ENCODE results near the gene TICRR. TPM values are rescaled to one million over a fixed set of nuclear protein-coding genes. Genes with fewer than 3 reads are reported as not detected.
A peak's percentile ranks its signal among the peaks of the same experiment; 100 is the strongest.

Gene TICRR
- total and polyA plus RNA-seq, 7 experiments from 2014 or later: 0.11 to 15.5 (median 0.19) TPM; not detected in 1

DNA sequence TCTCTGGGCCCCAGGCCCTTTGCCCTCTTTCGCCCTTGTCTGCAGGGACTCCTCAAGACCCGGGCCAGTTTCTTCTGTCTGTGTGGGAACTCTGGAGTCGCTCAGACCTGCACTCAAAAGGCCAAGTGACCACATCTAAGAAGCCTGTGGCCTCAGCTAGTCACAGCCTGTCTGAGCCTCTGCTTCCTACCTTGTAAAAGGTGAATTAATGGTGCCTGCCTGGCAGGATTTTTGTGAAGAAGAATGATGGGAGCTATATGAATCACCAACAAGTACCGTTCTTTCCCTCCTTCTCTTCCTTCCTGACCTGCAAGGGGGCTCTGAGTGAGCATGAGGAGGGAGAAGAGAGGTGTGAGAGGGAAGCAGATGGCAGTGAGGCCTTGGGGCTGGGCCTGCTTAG is 96.4 kb downstream of the TICRR start:
- no peaks in the 10 kb centered on the region for H3K36me3 ChIP-seq (ENCODE audit: control insufficient read depth in 2 of 3, insufficient read depth in 3 of 3, low read length in 3 of 3)
- intact Hi-C loops (cut with micrococcal nuclease): no loop called here
- CTCF ChIA-PET: no interaction called here
- Mint-ChIP-seq H3K36me3 (peaks cover 0 to 4% (median 0%) of the 10 kb centered on the region in 5 donors), H3K27ac (no peak overlapping the region), H3K4me1 (peaks cover 0 to 8% (median 0%) of the 10 kb centered on the region in 7 donors), H3K4me3 (no peak overlapping the region), H3K27me3 (peaks cover 0 to 13% (median 8%) of the 10 kb centered on the region in 5 donors), H3K9me3 (no peaks in the 10 kb centered on the region)
- no peak overlapping the region for H3K27ac ChIP-seq (ENCODE audit: low read depth, low read length)
- ATAC-seq (no peak), DNase-seq (no peak)
- POLR2A ChIA-PET: no interaction called here
- H3K4me3 ChIP-seq (ENCODE audit: low read length): no peak overlapping the region
- H3K9me3 ChIP-seq (ENCODE audit: control insufficient read depth in 2 of 3, low read length in 3 of 3): no peaks in the 10 kb centered on the region
- no peaks in the 10 kb centered on the region for H3K27me3 ChIP-seq (ENCODE audit: control insufficient read depth in 2 of 2, insufficient read depth in 2 of 2, low read length in 2 of 2)
- H3K4me1 ChIP-seq (ENCODE audit: control insufficient read depth in 2 of 2, insufficient read depth in 2 of 2, low read length in 2 of 2): no peaks in the 10 kb centered on the region

DNA sequence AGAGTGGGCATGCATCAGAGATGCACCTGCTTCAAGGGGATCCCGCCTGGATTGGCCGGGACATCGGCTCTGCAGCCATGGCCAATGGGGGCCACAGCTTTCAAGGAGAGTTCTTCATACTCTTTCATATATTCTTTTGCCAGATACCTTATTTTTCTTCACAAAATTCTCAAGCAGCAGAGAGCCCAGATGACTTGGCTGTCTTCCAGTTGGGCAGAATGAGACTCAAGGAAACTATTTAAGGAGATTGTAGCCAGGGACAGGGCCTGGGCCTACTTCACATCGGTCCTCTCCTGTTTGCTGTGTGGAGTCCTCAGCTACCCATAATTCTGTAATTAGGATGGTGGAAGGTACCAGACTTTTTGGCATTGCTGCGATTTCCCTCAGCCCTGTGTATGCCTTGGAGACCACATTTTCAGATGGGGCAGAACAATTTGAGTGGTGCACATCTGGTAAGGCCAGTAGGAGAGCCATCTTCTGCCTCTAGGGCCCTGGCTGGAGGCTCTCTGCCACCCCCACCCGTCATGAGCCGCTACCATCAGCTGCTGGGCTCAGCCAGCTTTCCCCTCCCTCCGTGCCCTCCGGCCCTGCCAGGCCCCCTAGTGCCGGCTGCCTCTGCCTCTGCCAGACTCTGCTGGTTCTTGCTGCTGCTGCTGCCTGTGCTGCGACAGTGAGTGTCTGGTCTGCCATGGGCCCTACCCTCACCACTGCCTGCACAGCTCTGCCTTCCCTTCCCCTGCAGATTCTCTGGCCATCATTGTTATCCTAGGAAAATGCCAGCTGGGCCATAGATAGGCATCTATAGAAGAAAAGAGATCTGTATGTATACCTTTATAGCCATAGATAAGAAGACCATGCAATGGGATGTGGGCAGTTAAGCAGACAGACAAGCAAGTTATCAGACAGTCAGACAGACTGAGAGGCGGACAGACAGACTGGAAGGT is 97.2 kb downstream of the TICRR start:
- no peak overlapping the region for H3K27ac Mint-ChIP-seq
- POLR2A ChIA-PET: no interaction called here
- DNase-seq (no peak), ATAC-seq (no peak)
- H3K27ac ChIP-seq (ENCODE audit: low read depth, low read length): no peak overlapping the region
- no peaks in the 10 kb centered on the region for H3K36me3 ChIP-seq (ENCODE audit: control insufficient read depth in 2 of 3, insufficient read depth in 3 of 3, low read length in 3 of 3)
- no peaks in the 10 kb centered on the region for H3K27me3 ChIP-seq (ENCODE audit: control insufficient read depth in 2 of 2, insufficient read depth in 2 of 2, low read length in 2 of 2)
- H3K4me3 ChIP-seq (ENCODE audit: low read length): no peak overlapping the region
- no peaks in the 10 kb centered on the region for H3K9me3 ChIP-seq (ENCODE audit: control insufficient read depth in 2 of 3, low read length in 3 of 3)
- no peaks in the 10 kb centered on the region for H3K4me1 ChIP-seq (ENCODE audit: control insufficient read depth in 2 of 2, insufficient read depth in 2 of 2, low read length in 2 of 2)
- peaks cover 0 to 10% (median 8%) of the 10 kb centered on the region in 5 donors for H3K27me3 Mint-ChIP-seq
- H3K9me3 Mint-ChIP-seq: no peaks in the 10 kb centered on the region
- intact Hi-C loops (cut with micrococcal nuclease): no loop called here
- H3K4me1 Mint-ChIP-seq: peaks cover 0 to 8% (median 0%) of the 10 kb centered on the region in 7 donors
- H3K4me3 Mint-ChIP-seq: no peak overlapping the region
- peaks cover 0 to 4% (median 0%) of the 10 kb centered on the region in 5 donors for H3K36me3 Mint-ChIP-seq
- CTCF ChIA-PET: no interaction called here

DNA sequence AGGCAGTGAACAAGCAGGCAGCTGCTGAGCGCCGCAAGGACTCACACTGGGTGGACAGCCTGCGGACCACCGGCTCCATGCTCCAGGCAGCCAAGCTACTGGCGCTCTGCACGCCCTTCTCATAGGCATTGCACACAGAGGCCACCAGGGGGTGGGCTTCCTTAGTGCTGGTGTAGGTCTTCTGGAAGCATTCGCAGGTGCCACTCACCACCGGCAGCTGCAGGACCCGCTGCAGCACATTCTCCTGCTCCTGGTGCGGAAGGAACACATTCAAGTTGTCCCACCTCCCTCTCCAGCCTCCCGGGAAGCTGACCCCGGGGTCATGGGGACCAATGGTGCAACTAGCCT is 97.9 kb downstream of the TICRR start:
- Histone ChIP-seq H3K4me1 (ENCODE audit: control insufficient read depth in 2 of 2, insufficient read depth in 2 of 2, low read length in 2 of 2) (no peaks in the 10 kb centered on the region), H3K27me3 (ENCODE audit: control insufficient read depth in 2 of 2, insufficient read depth in 2 of 2, low read length in 2 of 2) (no peaks in the 10 kb centered on the region), H3K4me3 (ENCODE audit: low read length) (no peak overlapping the region), H3K27ac (ENCODE audit: low read depth, low read length) (no peak overlapping the region), H3K9me3 (ENCODE audit: control insufficient read depth in 2 of 3, low read length in 3 of 3) (no peaks in the 10 kb centered on the region), H3K36me3 (ENCODE audit: control insufficient read depth in 2 of 3, insufficient read depth in 3 of 3, low read length in 3 of 3) (no peaks in the 10 kb centered on the region)
- DNase-seq (no peak), ATAC-seq (peak; percentile 44)
- H3K27me3 Mint-ChIP-seq: peaks cover 0 to 6% (median 4%) of the 10 kb centered on the region in 5 donors
- intact Hi-C loops (cut with micrococcal nuclease): no loop called here
- H3K36me3 Mint-ChIP-seq: peaks cover 0 to under 1% (median 0%) of the 10 kb centered on the region in 5 donors
- H3K27ac Mint-ChIP-seq: no peak overlapping the region
- no peak overlapping the region for H3K4me3 Mint-ChIP-seq
- no peaks in the 10 kb centered on the region for H3K9me3 Mint-ChIP-seq
- peaks cover 0 to 8% (median 0%) of the 10 kb centered on the region in 7 donors for H3K4me1 Mint-ChIP-seq
- ChIA-PET POLR2A (no interaction called here), CTCF (no interaction called here)

DNA sequence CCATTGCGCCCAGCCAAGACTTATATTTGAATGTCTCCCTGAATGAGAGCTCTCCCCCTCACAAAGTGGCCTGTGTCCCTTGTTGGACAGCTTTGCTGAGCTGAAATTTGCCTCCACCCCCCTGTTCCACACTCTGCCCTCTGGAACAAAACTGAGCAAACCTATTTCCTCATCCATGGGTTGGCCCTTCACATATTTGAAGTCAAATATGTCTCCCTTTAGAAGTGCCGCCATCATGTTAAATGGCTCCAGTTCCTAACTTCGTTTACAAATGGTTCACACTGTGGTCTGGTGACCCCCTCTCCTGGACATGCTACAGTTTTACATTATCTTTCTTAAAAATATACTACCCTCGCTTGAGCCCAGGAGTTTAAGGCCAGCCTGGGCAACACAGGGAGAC is 99.3 kb downstream of the TICRR start:
- Mint-ChIP-seq H3K27me3 (peaks cover 0 to 2% (median 0%) of the 10 kb centered on the region in 5 donors), H3K36me3 (no peaks in the 10 kb centered on the region), H3K27ac (no peak overlapping the region), H3K4me3 (no peak overlapping the region), H3K4me1 (peaks cover 0 to 8% (median 0%) of the 10 kb centered on the region in 7 donors), H3K9me3 (no peaks in the 10 kb centered on the region)
- intact Hi-C loops (cut with micrococcal nuclease): no loop called here
- no peak for ATAC-seq
- no peaks in the 10 kb centered on the region for H3K9me3 ChIP-seq (ENCODE audit: control insufficient read depth in 2 of 3, low read length in 3 of 3)
- no peaks in the 10 kb centered on the region for H3K4me1 ChIP-seq (ENCODE audit: control insufficient read depth in 2 of 2, insufficient read depth in 2 of 2, low read length in 2 of 2)
- no peak overlapping the region for H3K4me3 ChIP-seq (ENCODE audit: low read length)
- no peaks in the 10 kb centered on the region for H3K27me3 ChIP-seq (ENCODE audit: control insufficient read depth in 2 of 2, insufficient read depth in 2 of 2, low read length in 2 of 2)
- H3K36me3 ChIP-seq (ENCODE audit: control insufficient read depth in 2 of 3, insufficient read depth in 3 of 3, low read length in 3 of 3): no peaks in the 10 kb centered on the region
- no peak for DNase-seq
- H3K27ac ChIP-seq (ENCODE audit: low read depth, low read length): no peak overlapping the region
- CTCF ChIA-PET: no interaction called here
- POLR2A ChIA-PET: no interaction called here

DNA sequence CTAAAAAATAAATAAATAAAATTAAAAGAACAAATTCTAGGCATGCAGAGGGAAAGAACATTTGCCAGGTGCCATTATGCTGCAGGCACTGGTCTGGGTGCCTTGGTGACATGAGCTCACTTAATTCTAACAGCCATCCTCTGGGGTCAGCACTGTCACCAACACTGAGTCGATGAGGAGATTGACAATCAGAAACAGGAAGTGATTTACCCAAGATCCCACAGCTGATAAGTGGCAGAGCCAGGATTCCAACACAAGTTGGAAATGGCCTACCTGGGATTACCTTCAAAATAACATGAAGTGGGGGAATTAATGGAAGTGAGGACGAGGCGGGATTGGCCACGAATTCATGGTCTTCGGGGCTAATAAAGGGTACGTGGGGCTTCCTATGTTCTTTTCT is 100.3 kb downstream of the TICRR start:
- H3K36me3 Mint-ChIP-seq: peaks cover 0 to 6% (median 0%) of the 10 kb centered on the region in 5 donors
- peaks cover 0 to 2% (median 0%) of the 10 kb centered on the region in 5 donors for H3K27me3 Mint-ChIP-seq
- H3K36me3 ChIP-seq (ENCODE audit: control insufficient read depth in 2 of 3, insufficient read depth in 3 of 3, low read length in 3 of 3): no peaks in the 10 kb centered on the region
- no peak for DNase-seq
- peaks cover 0 to 5% (median 0%) of the 10 kb centered on the region in 7 donors for H3K4me1 Mint-ChIP-seq
- no peaks in the 10 kb centered on the region for H3K9me3 ChIP-seq (ENCODE audit: control insufficient read depth in 2 of 3, low read length in 3 of 3)
- H3K9me3 Mint-ChIP-seq: no peaks in the 10 kb centered on the region
- no peaks in the 10 kb centered on the region for H3K27me3 ChIP-seq (ENCODE audit: control insufficient read depth in 2 of 2, insufficient read depth in 2 of 2, low read length in 2 of 2)
- no peak overlapping the region for H3K27ac ChIP-seq (ENCODE audit: low read depth, low read length)
- intact Hi-C loops (cut with micrococcal nuclease): no loop called here
- no peak overlapping the region for H3K4me3 Mint-ChIP-seq
- no peak overlapping the region for H3K27ac Mint-ChIP-seq
- POLR2A ChIA-PET: no interaction called here
- CTCF ChIA-PET: no interaction called here
- no peak for ATAC-seq
- no peak overlapping the region for H3K4me3 ChIP-seq (ENCODE audit: low read length)
- H3K4me1 ChIP-seq (ENCODE audit: control insufficient read depth in 2 of 2, insufficient read depth in 2 of 2, low read length in 2 of 2): no peaks in the 10 kb centered on the region

DNA sequence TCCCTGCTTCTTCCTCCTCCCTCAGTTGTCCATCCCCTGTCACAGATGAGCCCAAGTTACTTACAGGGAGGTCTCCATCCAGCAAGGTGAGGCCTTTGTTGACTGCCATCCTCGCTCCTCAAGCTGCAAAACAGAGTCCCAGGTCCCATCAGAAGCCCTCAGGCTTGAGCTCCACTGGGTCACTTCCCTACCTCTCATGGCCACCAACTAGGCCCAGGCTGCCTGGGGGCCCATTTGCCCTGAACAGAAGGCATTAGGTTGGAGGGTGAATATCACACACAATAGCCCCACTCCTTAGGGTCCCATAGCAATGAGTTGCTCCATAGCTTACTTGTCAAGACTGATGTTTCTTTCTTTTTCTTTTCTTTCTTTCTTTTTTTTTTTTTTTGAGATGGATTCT is 102.1 kb downstream of the TICRR start:
- no peaks in the 10 kb centered on the region for H3K9me3 ChIP-seq (ENCODE audit: control insufficient read depth in 2 of 3, low read length in 3 of 3)
- ATAC-seq (no peak), DNase-seq (no peak)
- Mint-ChIP-seq H3K4me3 (no peak overlapping the region), H3K36me3 (peaks cover 0 to 9% (median 0%) of the 10 kb centered on the region in 5 donors), H3K27ac (no peak overlapping the region), H3K9me3 (no peaks in the 10 kb centered on the region), H3K4me1 (peaks cover 0 to 4% (median 0%) of the 10 kb centered on the region in 7 donors), H3K27me3 (peaks cover 0 to 4% (median 0%) of the 10 kb centered on the region in 5 donors)
- H3K4me3 ChIP-seq (ENCODE audit: low read length): no peak overlapping the region
- no peak overlapping the region for H3K27ac ChIP-seq (ENCODE audit: low read depth, low read length)
- intact Hi-C loops (cut with micrococcal nuclease): no loop called here
- POLR2A ChIA-PET: no interaction called here
- no peaks in the 10 kb centered on the region for H3K4me1 ChIP-seq (ENCODE audit: control insufficient read depth in 2 of 2, insufficient read depth in 2 of 2, low read length in 2 of 2)
- H3K36me3 ChIP-seq (ENCODE audit: control insufficient read depth in 2 of 3, insufficient read depth in 3 of 3, low read length in 3 of 3): no peaks in the 10 kb centered on the region
- CTCF ChIA-PET: no interaction called here
- no peaks in the 10 kb centered on the region for H3K27me3 ChIP-seq (ENCODE audit: control insufficient read depth in 2 of 2, insufficient read depth in 2 of 2, low read length in 2 of 2)

Measured in naive thymus-derived CD4-positive, alpha-beta T cell (primary cell).